GM12872 (cell line): ENCODE data around the gene ZBTB48.

Experiments
- TF ChIP-seq, protein P1 (sequence below): IDR thresholded peaks from 3 replicates; pipeline ENCODE4 v1.5.1; 2011; ENCODE audit warnings: low read depth, mild to moderate bottlenecking, low read length, moderate library complexity; ENCODE audit not compliant: insufficient read depth

Gene ZBTB48

GRCh38 chr1:6584126-6585080 is 4.6 kb downstream of the ZBTB48 start:
- TF ChIP-seq, protein P1, sequence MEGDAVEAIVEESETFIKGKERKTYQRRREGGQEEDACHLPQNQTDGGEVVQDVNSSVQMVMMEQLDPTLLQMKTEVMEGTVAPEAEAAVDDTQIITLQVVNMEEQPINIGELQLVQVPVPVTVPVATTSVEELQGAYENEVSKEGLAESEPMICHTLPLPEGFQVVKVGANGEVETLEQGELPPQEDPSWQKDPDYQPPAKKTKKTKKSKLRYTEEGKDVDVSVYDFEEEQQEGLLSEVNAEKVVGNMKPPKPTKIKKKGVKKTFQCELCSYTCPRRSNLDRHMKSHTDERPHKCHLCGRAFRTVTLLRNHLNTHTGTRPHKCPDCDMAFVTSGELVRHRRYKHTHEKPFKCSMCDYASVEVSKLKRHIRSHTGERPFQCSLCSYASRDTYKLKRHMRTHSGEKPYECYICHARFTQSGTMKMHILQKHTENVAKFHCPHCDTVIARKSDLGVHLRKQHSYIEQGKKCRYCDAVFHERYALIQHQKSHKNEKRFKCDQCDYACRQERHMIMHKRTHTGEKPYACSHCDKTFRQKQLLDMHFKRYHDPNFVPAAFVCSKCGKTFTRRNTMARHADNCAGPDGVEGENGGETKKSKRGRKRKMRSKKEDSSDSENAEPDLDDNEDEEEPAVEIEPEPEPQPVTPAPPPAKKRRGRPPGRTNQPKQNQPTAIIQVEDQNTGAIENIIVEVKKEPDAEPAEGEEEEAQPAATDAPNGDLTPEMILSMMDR, result no peak

DNA sequence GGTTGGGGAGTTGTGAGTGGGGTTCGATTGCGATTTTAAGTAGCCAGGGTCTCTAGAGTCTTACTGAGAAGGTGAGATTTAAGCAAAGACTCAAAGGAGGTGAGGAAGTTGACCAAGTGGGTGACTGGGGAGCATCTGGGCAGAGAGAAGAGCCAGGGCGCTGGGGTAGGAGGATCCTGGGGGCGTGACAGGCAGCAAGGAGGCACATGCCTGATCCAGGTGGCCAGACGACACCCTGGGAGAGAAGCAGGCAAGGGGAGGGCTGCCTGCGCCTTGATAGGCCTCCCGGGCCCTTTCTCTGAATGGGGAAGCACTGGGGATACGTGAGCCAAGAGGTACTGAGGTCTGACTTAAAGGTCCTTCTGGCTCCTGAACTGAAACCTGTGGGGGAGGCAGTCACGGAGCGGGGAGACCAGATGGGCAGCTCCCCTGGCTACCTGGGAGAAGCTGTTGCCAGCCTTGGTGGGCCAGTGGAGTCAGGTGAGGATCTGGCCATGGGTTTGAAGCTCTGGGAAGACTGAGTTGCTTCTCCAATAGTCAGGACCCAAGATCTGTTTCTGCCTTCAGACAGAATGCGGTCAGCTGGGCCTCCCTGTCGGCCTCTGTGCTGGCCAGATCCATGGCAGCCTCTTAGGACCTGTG is 5.4 kb downstream of the ZBTB48 start:
- TF ChIP-seq, protein P1, result no peak

GRCh38 chr1:6585841-6586240 is 6.0 kb downstream of the ZBTB48 start:
- TF ChIP-seq, protein P1, result no peak

- TF ChIP-seq, protein P1, result no peak
Observed at GRCh38 chr1:6586404-6586816, 6.6 kb downstream of the ZBTB48 start.

GRCh38 chr1:6587261-6588005 is 7.6 kb downstream of the ZBTB48 start:
- TF ChIP-seq, protein P1, result no peak

DNA sequence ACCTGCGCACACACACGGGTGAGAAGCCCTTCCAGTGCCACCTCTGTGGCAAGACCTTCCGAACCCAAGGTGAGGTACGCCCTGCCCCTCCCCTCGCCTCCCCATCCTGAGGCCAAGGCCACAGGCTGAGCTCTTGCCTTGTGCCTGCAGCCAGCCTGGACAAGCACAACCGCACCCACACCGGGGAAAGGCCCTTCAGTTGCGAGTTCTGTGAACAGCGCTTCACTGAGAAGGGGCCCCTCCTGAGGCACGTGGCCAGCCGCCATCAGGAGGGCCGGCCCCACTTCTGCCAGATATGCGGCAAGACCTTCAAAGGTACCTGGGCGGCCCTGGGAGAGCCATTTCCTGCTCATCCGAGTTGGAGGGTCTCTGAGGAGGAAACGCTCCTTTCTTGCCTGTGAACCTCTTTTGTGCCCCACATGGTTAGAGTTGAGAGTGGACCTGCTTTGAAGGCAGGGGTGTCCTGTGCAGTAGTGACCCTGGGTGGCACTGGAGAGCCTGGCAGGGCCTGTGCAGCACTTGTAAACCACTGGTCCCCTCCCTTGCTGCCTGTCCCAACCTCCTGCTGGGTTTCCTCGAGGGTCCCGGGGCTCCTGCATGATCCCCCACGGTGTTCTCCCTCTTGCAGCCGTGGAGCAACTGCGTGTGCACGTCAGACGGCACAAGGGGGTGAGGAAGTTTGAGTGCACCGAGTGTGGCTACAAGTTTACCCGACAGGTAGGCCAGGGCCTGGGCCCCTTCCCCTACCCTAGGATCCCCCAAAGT is 8.5 kb downstream of the ZBTB48 start:
- TF ChIP-seq, protein P1, result no peak
